CD1c-positive myeloid dendritic cell (primary cell): ENCODE results near the gene DCAF8L2.
"Not testable (repeated sequence)": the region's sequence is repeated elsewhere in the genome, so short reads cannot be mapped to it uniquely, and the experiment has no call there.

Experiments
- DNase-seq: peaks from one replicate; pipeline ENCODE4 v3.0.0-alpha.2; 2016; ENCODE audit errors: extremely low spot score

DCAF8L2 gene

GRCh38 chrX:27590044-27590443, at the start of gene DCAF8L2:
Gene DCAF8L2, plus strand, starts transcription at chrX:27590344. Its CDS starts 156,552 bp downstream, at chrX:27746896.
- no peak for DNase-seq

- not testable (repeated sequence) for DNase-seq
These were observed 49.0 kb upstream of the DCAF8L2 start for GRCh38 chrX:27541161-27541560.

- DNase-seq: no peak
These were observed 41.5 kb upstream of the DCAF8L2 start for GRCh38 chrX:27548624-27549023.

GRCh38 chrX:27549688-27550087, 40.5 kb upstream of the DCAF8L2 start:
- no peak for DNase-seq

GRCh38 chrX:27555514-27555913, 34.6 kb upstream of the DCAF8L2 start:
- no peak for DNase-seq

GRCh38 chrX:27565992-27566391, 24.2 kb upstream of the DCAF8L2 start:
- no peak for DNase-seq

- no peak for DNase-seq
These were observed 19.0 kb upstream of the DCAF8L2 start for GRCh38 chrX:27571164-27571563.

GRCh38 chrX:27575565-27575964, 14.6 kb upstream of the DCAF8L2 start:
- no peak for DNase-seq

GRCh38 chrX:27583976-27584375, 6.2 kb upstream of the DCAF8L2 start:
- no peak for DNase-seq

- no peak for DNase-seq
These were observed 1.8 kb downstream of the DCAF8L2 start for GRCh38 chrX:27591938-27592337.

GRCh38 chrX:27597508-27597907, 7.4 kb downstream of the DCAF8L2 start:
- DNase-seq: no peak

- no peak for DNase-seq
These were observed 8.2 kb downstream of the DCAF8L2 start for GRCh38 chrX:27598312-27598711.

- DNase-seq: no peak
These were observed 9.8 kb downstream of the DCAF8L2 start for GRCh38 chrX:27599928-27600327.

GRCh38 chrX:27600686-27601085, 10.5 kb downstream of the DCAF8L2 start:
- DNase-seq: no peak

GRCh38 chrX:27608671-27609070, 18.5 kb downstream of the DCAF8L2 start:
- no peak for DNase-seq

GRCh38 chrX:27619459-27619858, 29.3 kb downstream of the DCAF8L2 start:
- DNase-seq: no peak

- DNase-seq: no peak
These were observed 29.8 kb downstream of the DCAF8L2 start for GRCh38 chrX:27619975-27620374.

- no peak for DNase-seq
These were observed 32.7 kb downstream of the DCAF8L2 start for GRCh38 chrX:27622883-27623282.

GRCh38 chrX:27626066-27626465, 35.9 kb downstream of the DCAF8L2 start:
- DNase-seq: no peak

GRCh38 chrX:27633328-27633727, 43.2 kb downstream of the DCAF8L2 start:
- no peak for DNase-seq

GRCh38 chrX:27656581-27656980, 66.4 kb downstream of the DCAF8L2 start:
- DNase-seq: no peak

GRCh38 chrX:27660878-27661277, 70.7 kb downstream of the DCAF8L2 start:
- no peak for DNase-seq

- DNase-seq: no peak
These were observed 81.1 kb downstream of the DCAF8L2 start for GRCh38 chrX:27671234-27671633.

- DNase-seq: no peak
These were observed 84.3 kb downstream of the DCAF8L2 start for GRCh38 chrX:27674491-27674890.

GRCh38 chrX:27675493-27675892, 85.3 kb downstream of the DCAF8L2 start:
- no peak for DNase-seq
